ENCODE data around the gene APCDD1L.

The APCDD1L gene

GRCh38 chr20:58433759-58434158 lies 81.4 kb downstream of the APCDD1L start:
- Histone ChIP-seq H3K27me3 (replicated peaks) (no peaks in the 10 kb centered on the region), H3K4me3 (ENCODE audit: low read depth, low read length) (no peak overlapping the region), H3K27ac (no peak overlapping the region), H3K36me3 (replicated peaks) (no peaks in the 10 kb centered on the region)
- DNase-seq, result peak; percentile 77
- in situ Hi-C loops (cut with HindIII; ENCODE audit: low pct_ligation_motif_present, low sequenced_read_pairs), result no loop called here
- TF ChIP-seq CTCF (IDR thresholded peaks at IDR 0.05; ENCODE audit: low read depth, low read length, missing control alignments), result no peak

GRCh38 chr20:58433029-58433647 lies 82.1 kb downstream of the APCDD1L start:
- Histone ChIP-seq H3K36me3 (replicated peaks) (no peaks in the 10 kb centered on the region), H3K27ac (no peak overlapping the region), H3K27me3 (replicated peaks) (no peaks in the 10 kb centered on the region), H3K4me3 (ENCODE audit: low read depth, low read length) (no peak overlapping the region)
- no peak for TF ChIP-seq CTCF (IDR thresholded peaks at IDR 0.05; ENCODE audit: low read depth, low read length, missing control alignments)
- in situ Hi-C loops (cut with HindIII; ENCODE audit: low pct_ligation_motif_present, low sequenced_read_pairs), result no loop called here
- DNase-seq, result no peak

DNA sequence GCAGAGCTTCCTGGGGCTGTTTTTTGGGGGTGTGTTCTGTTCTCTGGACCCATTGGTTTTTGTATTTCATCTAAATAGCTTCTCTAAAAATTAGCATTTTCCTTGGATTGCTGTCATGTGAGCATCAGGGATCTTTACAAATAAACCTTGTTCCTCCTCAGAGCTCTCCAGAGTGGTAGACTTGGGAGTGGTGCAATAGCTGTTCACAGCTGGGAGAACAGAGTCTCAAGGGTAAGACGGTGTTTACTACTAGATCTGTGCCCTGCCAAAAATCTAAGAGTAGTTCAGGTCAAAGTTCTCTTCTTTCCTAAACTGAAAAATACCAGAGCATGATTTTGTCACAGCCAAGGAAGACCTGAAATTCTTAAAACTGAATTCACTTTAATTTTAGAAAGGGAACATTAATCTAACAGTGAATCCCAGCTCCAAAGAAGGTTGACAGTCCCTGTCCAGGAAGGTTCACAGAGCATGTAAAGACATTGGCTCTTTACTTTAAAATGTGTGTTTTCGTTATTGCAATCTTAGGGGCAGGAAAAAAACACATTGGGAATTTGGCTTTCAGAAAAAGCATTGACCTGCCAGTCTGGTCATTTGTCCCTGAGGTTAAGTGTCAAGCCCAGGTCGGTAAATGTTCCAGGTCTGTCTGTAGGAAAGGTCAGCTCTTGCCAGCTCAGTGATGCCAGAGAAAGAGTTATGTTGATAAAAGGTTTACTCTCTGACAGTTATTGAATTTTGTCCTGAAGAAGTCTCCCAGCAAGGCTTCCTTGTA lies 82.8 kb downstream of the APCDD1L start:
- Histone ChIP-seq H3K4me3 (ENCODE audit: low read depth, low read length) (no peak overlapping the region), H3K27ac (no peak overlapping the region), H3K27me3 (replicated peaks) (no peaks in the 10 kb centered on the region), H3K36me3 (replicated peaks) (no peaks in the 10 kb centered on the region)
- in situ Hi-C loops (cut with HindIII; ENCODE audit: low pct_ligation_motif_present, low sequenced_read_pairs), result no loop called here
- DNase-seq, result no peak
- TF ChIP-seq CTCF (IDR thresholded peaks at IDR 0.05; ENCODE audit: low read depth, low read length, missing control alignments), result no peak

DNA sequence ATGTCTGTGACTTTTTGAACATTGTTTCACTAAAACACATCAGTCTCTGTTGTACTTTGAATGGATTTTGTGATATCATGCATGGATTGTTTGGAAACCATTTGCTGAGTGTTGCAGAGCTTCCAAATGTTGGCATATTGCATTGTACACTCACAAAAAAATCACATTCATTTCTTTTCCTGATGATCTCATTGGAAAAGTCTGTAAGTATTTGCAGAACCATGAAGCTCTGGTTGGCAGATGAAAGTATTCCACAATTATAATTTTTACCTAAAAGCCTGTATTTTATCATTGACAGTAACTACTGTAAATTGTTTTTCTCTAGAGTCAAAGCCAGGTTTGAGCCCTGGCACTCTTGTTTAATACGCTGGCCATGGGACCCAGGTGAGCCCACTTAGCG lies 84.1 kb downstream of the APCDD1L start:
- Histone ChIP-seq H3K27me3 (replicated peaks) (no peaks in the 10 kb centered on the region), H3K27ac (no peak overlapping the region), H3K4me3 (ENCODE audit: low read depth, low read length) (no peak overlapping the region), H3K36me3 (replicated peaks) (peaks cover 2% of the 10 kb centered on the region)
- in situ Hi-C loops (cut with HindIII; ENCODE audit: low pct_ligation_motif_present, low sequenced_read_pairs), result no loop called here
- DNase-seq, result no peak
- TF ChIP-seq CTCF (IDR thresholded peaks at IDR 0.05; ENCODE audit: low read depth, low read length, missing control alignments), result no peak

- no peak for DNase-seq
- no peak overlapping the region for H3K27ac ChIP-seq
- in situ Hi-C loops (cut with HindIII; ENCODE audit: low pct_ligation_motif_present, low sequenced_read_pairs), result no loop called here
- peaks cover 5% of the 10 kb centered on the region for H3K36me3 ChIP-seq (replicated peaks)
- no peak overlapping the region for H3K4me3 ChIP-seq (ENCODE audit: low read depth, low read length)
- H3K27me3 ChIP-seq (replicated peaks), result no peaks in the 10 kb centered on the region
- TF ChIP-seq CTCF (IDR thresholded peaks at IDR 0.05; ENCODE audit: low read depth, low read length, missing control alignments), result no peak
Observed at GRCh38 chr20:58429303-58429702, 85.9 kb downstream of the APCDD1L start.
